OCI-LY7 (cell line): ENCODE measurements around the gene OPRL1. TPM values are rescaled to one million over a fixed set of nuclear protein-coding genes. Genes with fewer than 3 reads are reported as not detected.

ENCODE experiments used
- BruUV-seq: library from RNA; stranded (reverse); fragments of 400-500 nt; replicated peaks from 2 replicates; lab custom pipeline; 2021; lab: Mats Ljungman, UMichigan
- CTCF ChIA-PET: fragments of 300-600 bp; sonication (Branson Sonifier 250); formaldehyde crosslinking; loops from one replicate; lab custom pipeline; 2022; ENCODE audit warnings: antibody characterized with exemption; ENCODE audit not compliant: unreplicated experiment; lab: Charles Lee
- POLR2A ChIA-PET: fragments of 300-600 bp; sonication (Branson Sonifier 250); formaldehyde crosslinking; loops from one replicate; lab custom pipeline; 2022; ENCODE audit warnings: antibody characterized with exemption; lab: Charles Lee
- DNase-seq: peaks from one replicate; pipeline ENCODE4 v3.0.0-alpha.2; 2015; ENCODE audit warnings: low spot score
- H2AFZ ChIP-seq: fragments of 200-600 bp; sonication (generic), shearing (Covaris generic); 2 replicates; pipeline ENCODE4 v1.6.1; 2014; ENCODE audit warnings: mild to moderate bottlenecking, antibody characterized with exemption, low read length, moderate library complexity
- H3K27ac ChIP-seq: fragments of 200-600 bp; sonication (generic); 2 replicates; pipeline ENCODE4 v1.5.1; 2014; ENCODE audit warnings: mixed run types, low read depth, mild to moderate bottlenecking, moderate library complexity, low read length, inconsistent platforms; ENCODE audit not compliant: poor library complexity, severe bottlenecking
- H3K36me3 ChIP-seq: fragments of 200-600 bp; sonication (generic); 2 replicates; pipeline ENCODE4 v1.6.1; 2014; ENCODE audit warnings: mild to moderate bottlenecking, antibody characterized with exemption, low read length, moderate library complexity, mixed read lengths; ENCODE audit not compliant: insufficient read depth
- H3K4me1 ChIP-seq: fragments of 200-600 bp; sonication (generic); 2 replicates; pipeline ENCODE4 v1.5.1; 2014; ENCODE audit warnings: mild to moderate bottlenecking, low read length; ENCODE audit not compliant: insufficient read depth, poor library complexity, severe bottlenecking
- H3K4me2 ChIP-seq: fragments of 200-600 bp; sonication (generic); 2 replicates; pipeline ENCODE4 v1.6.1; 2014; ENCODE audit warnings: mild to moderate bottlenecking, low read length
- H3K4me3 ChIP-seq: fragments of 200-600 bp; sonication (generic); 2 replicates; pipeline ENCODE4 v1.5.1; 2014; ENCODE audit warnings: mild to moderate bottlenecking, low read depth, low read length; ENCODE audit not compliant: poor library complexity, severe bottlenecking
- H3K79me2 ChIP-seq: fragments of 200-600 bp; sonication (generic); 2 replicates; pipeline ENCODE4 v1.6.1; 2016; ENCODE audit warnings: low read depth, mild to moderate bottlenecking, low read length, moderate library complexity, mixed read lengths; ENCODE audit not compliant: insufficient read depth
- H3K9me2 ChIP-seq: fragments of 200-600 bp; sonication (generic); 2 replicates; pipeline ENCODE4 v1.6.1; 2016; ENCODE audit warnings: mild to moderate bottlenecking, low read length, mixed read lengths; ENCODE audit not compliant: insufficient read depth
- H3K9me3 ChIP-seq: fragments of 200-600 bp; sonication (generic); 2 replicates; pipeline ENCODE4 v1.6.1; 2014; ENCODE audit warnings: mild to moderate bottlenecking, mixed run types, low read length, mixed read lengths
- H4K20me1 ChIP-seq: fragments of 200-600 bp; sonication (generic); 2 replicates; pipeline ENCODE4 v1.6.1; 2014; ENCODE audit warnings: mild to moderate bottlenecking, antibody characterized with exemption, low read length, moderate library complexity, mixed read lengths; ENCODE audit not compliant: insufficient read depth
- EZH2phosphoT487 ChIP-seq: fragments of 200-600 bp; sonication (generic); IDR thresholded peaks from 2 replicates; pipeline ENCODE4 v1.6.1; 2018; ENCODE audit warnings: low read depth, borderline replicate concordance, mild to moderate bottlenecking, mixed run types, antibody characterized with exemption, low read length, moderate library complexity, mixed read lengths
- intact Hi-C: fragments of 100-400 bp; cut with micrococcal nuclease; formaldehyde crosslinking; loops from one replicate; pipeline ENCODE4 v1.10.0; 2022; ENCODE audit not compliant: unreplicated experiment
- total RNA-seq, 2 experiments: library from RNA; depleted of rRNA in 1 of 2; stranded (reverse); fragments of >200 nt in 1 of 2; shearing (Covaris generic) in 1 of 2; gene quantifications; 2 replicates each; pipeline ENCODE4 v1.2.3, GENCODE V29; 2014 to 2022
- TF ChIP-seq, protein P1 (sequence below): fragments of 200-600 bp; sonication (generic); conservative IDR thresholded peaks from 2 replicates; pipeline ENCODE4 v1.5.1; 2014; ENCODE audit warnings: mild to moderate bottlenecking, antibody characterized with exemption, low read length, moderate library complexity, mixed read lengths

OPRL1 gene
- total RNA-seq, 2 experiments from 2014 or later: 6.4 to 7.6 TPM

DNA sequence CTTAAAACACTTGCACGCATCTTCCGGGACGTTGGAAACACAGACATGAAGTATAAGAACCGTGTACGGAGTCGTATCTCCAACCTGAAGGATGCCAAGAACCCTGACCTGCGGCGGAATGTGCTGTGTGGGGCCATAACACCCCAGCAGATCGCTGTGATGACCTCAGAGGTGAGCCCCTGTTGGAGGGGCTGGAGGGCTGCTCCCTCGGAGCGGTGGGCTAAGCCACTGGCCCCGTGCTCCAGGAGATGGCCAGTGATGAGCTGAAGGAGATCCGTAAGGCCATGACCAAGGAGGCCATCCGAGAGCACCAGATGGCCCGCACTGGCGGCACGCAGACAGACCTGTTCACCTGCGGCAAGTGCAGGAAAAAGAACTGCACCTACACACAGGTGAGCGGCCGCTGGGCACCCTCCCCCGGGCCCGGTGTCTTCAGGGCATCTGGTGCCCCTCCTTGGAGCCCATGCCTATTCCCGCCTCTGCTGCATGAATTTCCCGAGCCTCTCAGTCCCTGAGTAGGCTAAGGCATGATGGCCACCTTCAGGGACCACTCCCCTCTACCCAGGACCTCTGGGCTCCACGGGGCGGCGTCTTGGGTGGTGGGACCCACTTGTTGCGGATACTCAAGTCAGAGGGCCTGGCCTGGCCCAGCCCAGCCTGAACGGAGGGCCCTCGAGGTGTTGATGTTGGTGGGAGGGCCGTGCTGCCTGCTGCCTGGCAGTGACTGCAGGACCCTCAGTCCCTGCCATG is 9.5 kb upstream of the OPRL1 start:
- Histone ChIP-seq H3K79me2 (no peaks in the 10 kb centered on the region), H3K4me2 (no peak overlapping the region), H2AFZ (no peak overlapping the region), H3K4me3 (no peak overlapping the region), H3K36me3 (peaks cover 33% of the 10 kb centered on the region; the same call in 1 of the 2 replicates), H3K9me3 (no peaks in the 10 kb centered on the region), H3K27ac (no peak overlapping the region), H3K9me2 (no peaks in the 10 kb centered on the region), H3K4me1 (peaks cover 19% of the 10 kb centered on the region), H4K20me1 (no peaks in the 10 kb centered on the region)
- no peak for DNase-seq
- intact Hi-C loops: no loop called here
- TF ChIP-seq, protein P1, sequence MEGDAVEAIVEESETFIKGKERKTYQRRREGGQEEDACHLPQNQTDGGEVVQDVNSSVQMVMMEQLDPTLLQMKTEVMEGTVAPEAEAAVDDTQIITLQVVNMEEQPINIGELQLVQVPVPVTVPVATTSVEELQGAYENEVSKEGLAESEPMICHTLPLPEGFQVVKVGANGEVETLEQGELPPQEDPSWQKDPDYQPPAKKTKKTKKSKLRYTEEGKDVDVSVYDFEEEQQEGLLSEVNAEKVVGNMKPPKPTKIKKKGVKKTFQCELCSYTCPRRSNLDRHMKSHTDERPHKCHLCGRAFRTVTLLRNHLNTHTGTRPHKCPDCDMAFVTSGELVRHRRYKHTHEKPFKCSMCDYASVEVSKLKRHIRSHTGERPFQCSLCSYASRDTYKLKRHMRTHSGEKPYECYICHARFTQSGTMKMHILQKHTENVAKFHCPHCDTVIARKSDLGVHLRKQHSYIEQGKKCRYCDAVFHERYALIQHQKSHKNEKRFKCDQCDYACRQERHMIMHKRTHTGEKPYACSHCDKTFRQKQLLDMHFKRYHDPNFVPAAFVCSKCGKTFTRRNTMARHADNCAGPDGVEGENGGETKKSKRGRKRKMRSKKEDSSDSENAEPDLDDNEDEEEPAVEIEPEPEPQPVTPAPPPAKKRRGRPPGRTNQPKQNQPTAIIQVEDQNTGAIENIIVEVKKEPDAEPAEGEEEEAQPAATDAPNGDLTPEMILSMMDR: no peak
- no peak for TF ChIP-seq EZH2phosphoT487
- CTCF ChIA-PET: no interaction called here
- no TSS peak for BruUV-seq
- POLR2A ChIA-PET: no interaction called here

DNA sequence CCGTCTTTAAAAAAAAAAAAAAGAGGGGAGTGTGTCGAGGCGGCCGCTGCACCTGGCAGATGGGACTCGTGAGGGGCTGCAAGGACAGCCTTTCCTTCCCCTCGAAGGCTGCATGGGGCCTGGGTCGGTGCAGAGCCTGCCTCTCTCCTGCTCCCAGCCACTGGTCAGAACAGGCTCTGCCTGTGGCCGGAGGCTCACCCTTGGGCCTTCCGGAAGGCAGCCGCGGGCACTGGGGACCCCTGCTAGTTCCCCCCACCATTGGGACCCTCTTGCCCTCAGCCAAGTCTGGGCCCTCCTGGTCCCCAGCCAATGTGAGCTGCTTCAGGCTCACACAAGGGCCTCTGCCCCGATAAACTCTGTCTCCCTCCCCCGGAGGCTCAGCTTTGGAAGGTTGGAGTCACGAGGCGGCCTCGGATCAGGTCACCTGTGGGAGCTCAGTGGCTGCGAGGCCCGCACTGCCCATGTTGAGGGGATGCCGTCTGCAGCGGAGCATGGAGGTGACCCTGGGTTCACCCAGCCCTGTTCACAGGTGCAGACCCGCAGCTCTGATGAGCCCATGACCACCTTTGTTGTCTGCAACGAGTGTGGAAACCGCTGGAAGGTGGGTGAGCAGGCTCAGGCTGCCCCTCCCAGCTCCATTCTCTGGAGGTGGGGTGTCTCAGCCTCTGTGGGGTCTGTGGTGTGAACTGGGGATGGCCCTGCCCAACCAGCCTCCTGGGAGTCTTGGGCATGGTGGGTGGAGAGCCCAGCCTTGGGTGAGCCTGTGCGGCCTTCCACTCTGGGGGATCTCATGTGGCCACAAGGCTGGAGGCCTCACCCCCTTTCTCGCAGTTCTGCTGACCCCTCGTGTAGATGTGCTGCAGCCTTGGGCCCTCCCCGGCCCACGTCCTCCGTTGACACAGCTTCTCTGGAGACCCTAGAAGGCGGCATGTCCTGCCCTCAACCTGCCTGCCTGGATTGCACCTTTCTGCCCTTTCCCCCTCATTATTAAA is 8.2 kb upstream of the OPRL1 start:
- no peaks in the 10 kb centered on the region for H3K9me2 ChIP-seq
- no peak overlapping the region for H3K27ac ChIP-seq
- H3K4me2 ChIP-seq: no peak overlapping the region
- H3K4me1 ChIP-seq: peaks cover 14% of the 10 kb centered on the region
- H3K79me2 ChIP-seq: peaks cover 2% of the 10 kb centered on the region; the same call in 1 of the 2 replicates
- H3K4me3 ChIP-seq: no peak overlapping the region
- intact Hi-C loops: no loop called here
- no peak for DNase-seq
- no peak overlapping the region for H2AFZ ChIP-seq
- ChIA-PET CTCF (no interaction called here), POLR2A (no interaction called here)
- TF ChIP-seq, protein P1: no peak
- no peak for TF ChIP-seq EZH2phosphoT487
- peaks cover 42% of the 10 kb centered on the region; the same call in 1 of the 2 replicates for H3K36me3 ChIP-seq
- no peaks in the 10 kb centered on the region for H3K9me3 ChIP-seq
- H4K20me1 ChIP-seq: no peaks in the 10 kb centered on the region
- no TSS peak for BruUV-seq
